H9 (cell line): ENCODE measurements around the gene FAM124A. TPM values are rescaled to one million over a fixed set of nuclear protein-coding genes. Genes with fewer than 3 reads are reported as not detected.

Experiments
- DNase-seq: peaks from one replicate; pipeline ENCODE4 v3.0.0-alpha.2; 2017
- H2AFZ ChIP-seq: one replicate; pipeline ENCODE4 v1.6.1; 2013; ENCODE audit warnings: mild to moderate bottlenecking, low read length, control low read depth, moderate library complexity
- H2AK5ac ChIP-seq: 2 replicates; pipeline ENCODE4 v1.6.1; 2013; ENCODE audit warnings: low read length, control low read depth, mixed read lengths; ENCODE audit not compliant: insufficient read length
- H2BK120ac ChIP-seq: one replicate; pipeline ENCODE4 v1.6.1; 2013; ENCODE audit warnings: low read depth, mild to moderate bottlenecking, low read length, control low read depth, inconsistent platforms; ENCODE audit not compliant: poor library complexity, severe bottlenecking
- H2BK12ac ChIP-seq: 2 replicates; pipeline ENCODE4 v1.6.1; 2013; ENCODE audit warnings: low read length, control low read depth, mixed read lengths, low read depth; ENCODE audit not compliant: insufficient read length
- H2BK15ac ChIP-seq: 2 replicates; pipeline ENCODE4 v1.6.1; 2013; ENCODE audit warnings: low read depth, low read length, control low read depth
- H2BK20ac ChIP-seq: one replicate; pipeline ENCODE4 v1.6.1; 2013; ENCODE audit warnings: low read depth, mild to moderate bottlenecking, low read length, control low read depth, inconsistent platforms; ENCODE audit not compliant: poor library complexity, severe bottlenecking
- H2BK5ac ChIP-seq: 2 replicates; pipeline ENCODE4 v1.6.1; 2013; ENCODE audit warnings: low read length, control low read depth, mixed read lengths; ENCODE audit not compliant: insufficient read length
- H3K14ac ChIP-seq: 2 replicates; pipeline ENCODE4 v1.6.1; 2013; ENCODE audit warnings: low read length, control low read depth; ENCODE audit not compliant: insufficient read depth
- H3K18ac ChIP-seq: 2 replicates; pipeline ENCODE4 v1.6.1; 2013; ENCODE audit warnings: low read depth, mild to moderate bottlenecking, mixed read lengths, low read length, control low read depth; ENCODE audit not compliant: insufficient read length
- H3K23ac ChIP-seq: 2 replicates; pipeline ENCODE4 v1.6.1; 2013; ENCODE audit warnings: low read length, control low read depth, mixed read lengths, low read depth; ENCODE audit not compliant: insufficient read length
- H3K23me2 ChIP-seq: 2 replicates; pipeline ENCODE4 v1.6.1; 2013; ENCODE audit warnings: low read depth, mild to moderate bottlenecking, mixed read lengths, low read length, control low read depth; ENCODE audit not compliant: insufficient read length, poor library complexity, severe bottlenecking
- H3K27ac ChIP-seq: 2 replicates; pipeline ENCODE4 v1.5.1; 2013; ENCODE audit warnings: low read length, control low read depth, mixed read lengths, low read depth; ENCODE audit not compliant: insufficient read length
- H3K27me3 ChIP-seq: 2 replicates; pipeline ENCODE4 v1.6.1; 2013; ENCODE audit warnings: low read length, control low read depth, inconsistent platforms; ENCODE audit not compliant: insufficient read depth
- H3K4ac ChIP-seq: 2 replicates; pipeline ENCODE4 v1.6.1; 2013; ENCODE audit warnings: low read depth, mild to moderate bottlenecking, control low read depth, inconsistent platforms, low read length, moderate library complexity
- H3K4me1 ChIP-seq: 2 replicates; pipeline ENCODE4 v1.6.1; 2013; ENCODE audit warnings: low read length, control low read depth, inconsistent platforms; ENCODE audit not compliant: insufficient read depth
- H3K4me2 ChIP-seq: 2 replicates; pipeline ENCODE4 v1.6.1; 2013; ENCODE audit warnings: low read length, control low read depth, mixed read lengths; ENCODE audit not compliant: insufficient read length, insufficient read depth
- H3K56ac ChIP-seq: 2 replicates; pipeline ENCODE4 v1.6.1; 2013; ENCODE audit warnings: low read depth, mild to moderate bottlenecking, mixed read lengths, low read length, control low read depth; ENCODE audit not compliant: insufficient read length
- H3K79me1 ChIP-seq: 2 replicates; pipeline ENCODE4 v1.6.1; 2013; ENCODE audit warnings: low read depth, mild to moderate bottlenecking, moderate library complexity, low read length, control low read depth, inconsistent platforms; ENCODE audit not compliant: insufficient read depth, poor library complexity, severe bottlenecking
- H3K79me2 ChIP-seq: 2 replicates; pipeline ENCODE4 v1.6.1; 2013; ENCODE audit warnings: low read length, control low read depth, inconsistent platforms; ENCODE audit not compliant: insufficient read depth
- H3K9ac ChIP-seq: 2 replicates; pipeline ENCODE4 v1.6.1; 2013; ENCODE audit warnings: low read length, control low read depth, mixed read lengths; ENCODE audit not compliant: insufficient read length; ENCODE audit errors: extremely low read depth
- H3K9me3 ChIP-seq: one replicate; pipeline ENCODE4 v1.6.1; 2013; ENCODE audit warnings: low read depth, low read length, inconsistent platforms; ENCODE audit not compliant: control insufficient read depth
- H3T11ph ChIP-seq: one replicate; pipeline ENCODE4 v1.6.1; 2013; ENCODE audit warnings: mild to moderate bottlenecking, low read length, control low read depth, inconsistent platforms
- H4K20me1 ChIP-seq: one replicate; pipeline ENCODE4 v1.6.1; 2013; ENCODE audit not compliant: control insufficient read depth, insufficient read length, insufficient read depth
- H4K5ac ChIP-seq: 2 replicates; pipeline ENCODE4 v1.6.1; 2013; ENCODE audit warnings: low read depth, mild to moderate bottlenecking, mixed read lengths, low read length, control low read depth; ENCODE audit not compliant: insufficient read length
- H4K8ac ChIP-seq: replicated peaks from 2 replicates; pipeline ENCODE4 v1.6.1; 2013; ENCODE audit warnings: low read length, control low read depth, mixed read lengths, low read depth; ENCODE audit not compliant: insufficient read length
- H4K91ac ChIP-seq: 2 replicates; pipeline ENCODE4 v1.6.1; 2013; ENCODE audit warnings: low read depth, mild to moderate bottlenecking, moderate library complexity, mixed read lengths, low read length, control low read depth; ENCODE audit not compliant: insufficient read length
- H3K27ac Mint-ChIP-seq, 3 experiments: 2 replicates in 2 of 3; 3 replicates in 1 of 3; pipeline ENCODE4 v1.8.0; 2020 to 2021; ENCODE audit warnings: mixed read lengths in 3 of 3, mild to moderate bottlenecking in 1 of 3, moderate library complexity in 1 of 3
- H3K27me3 Mint-ChIP-seq: 2 replicates; pipeline ENCODE4 v1.8.0; 2021; ENCODE audit warnings: low read depth, mild to moderate bottlenecking, moderate library complexity, mixed read lengths
- H3K36me3 Mint-ChIP-seq, 3 experiments: 2 replicates in 2 of 3; 3 replicates in 1 of 3; pipeline ENCODE4 v1.8.0; 2020 to 2021; ENCODE audit warnings: low read depth in 3 of 3, mixed read lengths in 3 of 3; ENCODE audit not compliant: insufficient read depth in 1 of 3
- H3K4me1 Mint-ChIP-seq, 2 experiments: 2 replicates each; pipeline ENCODE4 v1.8.0; 2020; ENCODE audit warnings: mixed read lengths in 2 of 2
- H3K4me3 Mint-ChIP-seq, 2 experiments: 2 replicates in 1 of 2; 3 replicates in 1 of 2; pipeline ENCODE4 v1.8.0; 2020 to 2021; ENCODE audit warnings: mild to moderate bottlenecking in 2 of 2, mixed read lengths in 2 of 2, moderate library complexity in 1 of 2
- H3K9me3 Mint-ChIP-seq, 2 experiments: 2 replicates in 1 of 2; 3 replicates in 1 of 2; pipeline ENCODE4 v1.8.0; 2020; ENCODE audit warnings: mild to moderate bottlenecking in 2 of 2, mixed read lengths in 2 of 2, moderate library complexity in 1 of 2
- WGBS: extraction: QIAGEN DNeasy Blood & Tissue Kit; methylation state at CpG from one replicate; pipeline ENCODE4 v1.1.7; 2013; ENCODE audit warnings: missing lambda C conversion rate, low lambda C conversion rate, mixed read lengths; ENCODE audit not compliant: insufficient read length; ENCODE audit errors: extremely low coverage; 5-methylcytosine and 5-hydroxymethylcytosine counted together
- total RNA-seq: library from RNA; stranded (reverse); gene quantifications from 2 replicates; pipeline ENCODE4 v1.2.1, GENCODE V29; 2021
- TF ChIP-seq, protein P1 (sequence below): fragments of 200-600 bp; sonication (generic); conservative IDR thresholded peaks from 3 replicates; pipeline ENCODE4 v1.8.0; 2021; ENCODE audit warnings: antibody characterized with exemption, mild to moderate bottlenecking

The FAM124A gene
- total RNA-seq, 1 experiment from 2014 or later, result 41.9 TPM

DNA sequence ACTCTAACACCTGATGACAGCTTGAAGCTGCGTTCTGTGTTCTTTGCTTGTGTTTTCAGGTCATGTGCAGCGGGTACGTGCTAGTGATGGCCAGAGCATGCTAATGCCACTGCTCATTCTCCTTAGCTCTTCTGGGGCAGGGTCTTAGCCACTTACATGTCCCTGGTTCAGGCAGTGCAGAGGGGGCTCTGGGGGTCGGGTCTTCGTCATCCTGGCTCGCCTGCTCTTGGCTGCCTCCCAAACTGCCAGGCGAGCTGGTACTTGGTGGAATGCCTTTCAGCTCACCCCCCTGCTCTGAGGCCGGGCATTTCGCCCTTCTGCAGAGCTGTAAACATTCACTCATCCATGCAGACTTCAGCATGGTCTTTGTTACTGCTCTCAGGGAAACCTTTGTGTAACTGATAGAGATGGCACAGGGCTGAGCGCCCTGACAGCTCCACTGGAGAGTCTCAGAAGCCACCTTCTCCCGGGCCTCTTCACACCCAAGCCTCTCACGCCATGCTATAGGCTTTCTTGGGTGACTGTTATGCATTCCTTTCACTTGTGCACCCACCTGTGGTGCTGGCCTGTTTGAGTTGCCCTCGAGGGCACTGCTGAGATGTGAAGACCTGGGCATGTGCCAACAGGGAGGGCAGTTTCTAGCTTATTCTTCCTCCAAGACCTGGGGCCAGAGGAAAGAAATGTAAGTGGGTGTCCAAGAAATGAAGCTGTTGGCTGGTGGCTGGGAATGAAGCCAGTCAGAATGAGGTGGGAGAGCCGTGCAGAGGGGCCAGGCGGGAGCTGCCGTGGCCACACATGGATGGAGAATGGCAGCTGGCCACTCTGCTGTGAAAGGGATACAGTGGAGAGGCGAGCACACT, 24.4 kb downstream of the FAM124A start:
- Histone ChIP-seq H2BK120ac (no peak overlapping the region), H3K9ac (no peak overlapping the region), H4K8ac (no peak overlapping the region), H2BK12ac (no peak overlapping the region), H4K20me1 (peaks cover 2% of the 10 kb centered on the region), H4K5ac (no peak overlapping the region), H3K14ac (no peak overlapping the region), H3K27ac (no peak overlapping the region), H2BK15ac (no peak overlapping the region), H3K4me2 (no peak overlapping the region), H2AFZ (no peak overlapping the region), H3K27me3 (no peaks in the 10 kb centered on the region), H3K4ac (no peak overlapping the region), H2BK20ac (no peak overlapping the region), H4K91ac (no peak overlapping the region), H3K23me2 (no peaks in the 10 kb centered on the region), H3K56ac (no peak overlapping the region), H3K79me2 (peaks cover 10% of the 10 kb centered on the region; the same call in 1 of the 2 replicates), H3K23ac (no peak overlapping the region), H3K9me3 (no peaks in the 10 kb centered on the region), H3K18ac (no peak overlapping the region), H2AK5ac (peak overlapping the region; percentile 31), H3T11ph (no peak overlapping the region), H3K79me1 (no peaks in the 10 kb centered on the region), H3K4me1 (peaks cover 38% of the 10 kb centered on the region; the same call in 1 of the 2 replicates), H2BK5ac (no peak overlapping the region)
- Mint-ChIP-seq H3K27me3 (no peaks in the 10 kb centered on the region), H3K36me3 (peaks cover 8 to 22% (median 15%) of the 10 kb centered on the region in 3 experiments; a peak in 6 of 7 replicates), H3K4me3 (no peak overlapping the region), H3K4me1 (peaks cover 46 to 66% of the 10 kb centered on the region in 2 experiments), H3K9me3 (no peaks in the 10 kb centered on the region), H3K27ac (peak overlapping the region; percentile 31 to 64 (median 61); a peak in 4 of 7 replicates)
- no peak for DNase-seq
- TF ChIP-seq, protein P1, sequence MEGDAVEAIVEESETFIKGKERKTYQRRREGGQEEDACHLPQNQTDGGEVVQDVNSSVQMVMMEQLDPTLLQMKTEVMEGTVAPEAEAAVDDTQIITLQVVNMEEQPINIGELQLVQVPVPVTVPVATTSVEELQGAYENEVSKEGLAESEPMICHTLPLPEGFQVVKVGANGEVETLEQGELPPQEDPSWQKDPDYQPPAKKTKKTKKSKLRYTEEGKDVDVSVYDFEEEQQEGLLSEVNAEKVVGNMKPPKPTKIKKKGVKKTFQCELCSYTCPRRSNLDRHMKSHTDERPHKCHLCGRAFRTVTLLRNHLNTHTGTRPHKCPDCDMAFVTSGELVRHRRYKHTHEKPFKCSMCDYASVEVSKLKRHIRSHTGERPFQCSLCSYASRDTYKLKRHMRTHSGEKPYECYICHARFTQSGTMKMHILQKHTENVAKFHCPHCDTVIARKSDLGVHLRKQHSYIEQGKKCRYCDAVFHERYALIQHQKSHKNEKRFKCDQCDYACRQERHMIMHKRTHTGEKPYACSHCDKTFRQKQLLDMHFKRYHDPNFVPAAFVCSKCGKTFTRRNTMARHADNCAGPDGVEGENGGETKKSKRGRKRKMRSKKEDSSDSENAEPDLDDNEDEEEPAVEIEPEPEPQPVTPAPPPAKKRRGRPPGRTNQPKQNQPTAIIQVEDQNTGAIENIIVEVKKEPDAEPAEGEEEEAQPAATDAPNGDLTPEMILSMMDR, result no peak
- no CpG with 5 or more reads among the region's 17 CpGs for WGBS
